ENCODE data around the gene PBX4. TPM values are rescaled to one million over a fixed set of nuclear protein-coding genes. Genes with fewer than 3 reads are reported as not detected.
A peak's percentile ranks its signal among the peaks of the same experiment; 100 is the strongest.

Gene PBX4
- total RNA-seq, 1 experiment from 2014 or later, result 2.6 TPM

DNA sequence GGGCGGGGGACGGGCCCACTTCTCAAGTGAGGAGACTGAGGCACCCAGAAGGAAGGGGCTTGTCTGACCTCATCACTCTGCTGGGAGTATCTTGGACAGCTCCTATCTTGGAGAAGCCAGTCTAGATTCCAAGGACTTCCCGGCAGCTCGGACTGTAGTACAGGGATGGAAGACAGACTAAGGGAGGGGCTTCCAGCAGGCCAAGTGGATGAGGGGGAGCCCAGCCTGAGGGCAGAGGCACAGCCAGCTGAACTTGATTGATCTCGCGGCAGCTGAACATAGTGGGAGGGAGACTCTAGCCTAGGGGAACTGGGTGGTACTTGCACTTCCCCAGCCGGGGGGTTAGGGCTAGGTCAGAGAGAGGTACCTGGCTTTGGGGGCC, 79.7 kb downstream of the PBX4 start:
- in situ Hi-C loops (cut with HindIII; ENCODE audit: low pct_unique_long_range_greater_than_20kb, low sequenced_read_pairs), result loop anchor here (10.0 kb wide), 1 partner anchor 126 kb away; the partner anchor contains the start of genes ATP13A1 and ZNF101
- DNase-seq (ENCODE audit: low read depth), result no peak

DNA sequence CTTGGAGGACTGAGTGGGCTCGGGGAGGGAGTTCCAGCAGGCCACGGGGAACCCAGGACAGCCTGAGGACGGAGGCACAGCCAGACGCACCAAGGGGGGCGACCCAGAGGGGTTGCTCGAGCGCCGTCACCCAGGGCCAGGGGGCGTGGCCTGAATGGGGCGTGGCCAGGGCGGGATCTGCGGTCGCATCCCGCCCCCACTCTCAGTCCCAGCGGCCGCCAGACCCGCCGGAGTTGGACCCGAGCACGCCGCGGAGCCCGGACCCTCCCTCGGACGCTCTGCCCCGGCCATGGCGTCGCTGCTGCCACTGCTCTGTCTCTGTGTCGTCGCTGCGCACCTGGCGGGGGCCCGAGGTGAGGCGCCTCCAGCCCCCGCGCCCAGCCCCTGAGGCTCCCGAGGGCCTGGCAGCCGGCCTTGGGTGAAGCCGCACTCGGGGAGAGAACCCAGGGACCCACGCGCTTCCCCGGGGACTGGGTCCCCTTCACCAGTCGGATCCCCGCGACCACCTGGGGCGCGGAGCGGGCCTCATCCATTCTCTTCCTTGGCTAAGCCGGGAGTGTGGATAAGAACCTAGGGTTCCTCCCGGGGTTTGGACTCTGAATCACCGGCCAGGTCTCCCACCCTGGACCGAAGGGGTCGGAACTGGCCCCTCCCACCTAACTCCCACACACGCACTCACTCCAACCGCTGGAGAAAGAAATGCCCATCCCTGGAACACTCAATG, 80.3 kb downstream of the PBX4 start, which contains the start of gene CILP2:
CILP2 (plus strand) TSS at position 205 of the 724 bp plus-strand sequence; CDS start at position 290, 85 bp downstream.
- in situ Hi-C loops (cut with HindIII; ENCODE audit: low pct_unique_long_range_greater_than_20kb, low sequenced_read_pairs), result loop anchor here (10.0 kb wide), 1 partner anchor 127 kb away; the partner anchor contains the start of genes ATP13A1 and ZNF101
- no peak for DNase-seq (ENCODE audit: low read depth)

DNA sequence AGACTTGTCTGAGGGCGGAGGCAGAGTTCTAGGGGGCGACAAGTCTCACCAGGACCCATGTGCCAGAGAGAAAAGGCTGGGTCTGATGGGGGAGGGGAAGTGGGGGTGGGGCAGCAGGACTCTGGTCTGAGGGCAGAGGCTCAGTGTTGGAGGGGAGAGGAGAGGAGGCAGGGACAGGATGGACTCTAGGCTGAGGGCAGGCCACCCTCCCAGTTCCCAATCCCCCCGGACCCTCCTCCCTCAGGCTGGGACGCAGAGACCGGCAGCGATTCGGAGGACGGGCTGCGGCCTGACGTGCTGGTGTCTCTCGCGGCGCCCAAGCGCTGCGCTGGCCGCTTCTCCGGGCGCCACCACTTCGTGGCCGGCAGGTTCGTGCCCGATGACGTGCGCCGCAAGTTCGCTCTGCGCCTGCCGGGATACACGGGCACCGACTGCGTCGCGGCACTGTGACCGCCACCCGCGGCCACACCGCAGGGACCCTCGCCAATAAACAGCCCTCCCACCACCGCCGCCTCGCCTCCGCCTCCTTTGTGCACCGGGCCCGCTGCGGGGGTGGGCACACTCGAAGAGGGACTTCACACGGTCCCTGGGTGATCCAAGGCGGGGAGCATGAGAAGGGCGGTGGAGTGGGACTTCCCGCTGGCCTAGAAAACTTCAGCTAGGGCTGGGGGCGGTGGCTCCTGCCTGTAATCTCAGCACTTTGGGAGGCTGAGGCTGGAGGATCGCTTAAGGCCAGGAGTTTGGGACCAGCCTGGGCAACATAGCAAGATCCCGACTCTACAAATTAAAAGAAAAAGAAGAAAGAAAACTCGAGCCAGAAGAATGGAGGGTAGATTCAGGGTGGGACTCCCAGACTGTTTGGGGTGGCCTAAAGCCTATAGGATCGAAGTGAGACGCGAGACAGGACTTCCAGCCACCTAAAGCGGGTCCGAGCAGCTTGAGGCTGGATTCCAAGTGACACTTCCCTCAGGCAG, 81.1 kb downstream of the PBX4 start:
- in situ Hi-C loops (cut with HindIII; ENCODE audit: low pct_unique_long_range_greater_than_20kb, low sequenced_read_pairs), result loop anchor here (10.0 kb wide), 1 partner anchor 127 kb away; the partner anchor contains the start of genes ATP13A1 and ZNF101
- no peak for DNase-seq (ENCODE audit: low read depth)

DNA sequence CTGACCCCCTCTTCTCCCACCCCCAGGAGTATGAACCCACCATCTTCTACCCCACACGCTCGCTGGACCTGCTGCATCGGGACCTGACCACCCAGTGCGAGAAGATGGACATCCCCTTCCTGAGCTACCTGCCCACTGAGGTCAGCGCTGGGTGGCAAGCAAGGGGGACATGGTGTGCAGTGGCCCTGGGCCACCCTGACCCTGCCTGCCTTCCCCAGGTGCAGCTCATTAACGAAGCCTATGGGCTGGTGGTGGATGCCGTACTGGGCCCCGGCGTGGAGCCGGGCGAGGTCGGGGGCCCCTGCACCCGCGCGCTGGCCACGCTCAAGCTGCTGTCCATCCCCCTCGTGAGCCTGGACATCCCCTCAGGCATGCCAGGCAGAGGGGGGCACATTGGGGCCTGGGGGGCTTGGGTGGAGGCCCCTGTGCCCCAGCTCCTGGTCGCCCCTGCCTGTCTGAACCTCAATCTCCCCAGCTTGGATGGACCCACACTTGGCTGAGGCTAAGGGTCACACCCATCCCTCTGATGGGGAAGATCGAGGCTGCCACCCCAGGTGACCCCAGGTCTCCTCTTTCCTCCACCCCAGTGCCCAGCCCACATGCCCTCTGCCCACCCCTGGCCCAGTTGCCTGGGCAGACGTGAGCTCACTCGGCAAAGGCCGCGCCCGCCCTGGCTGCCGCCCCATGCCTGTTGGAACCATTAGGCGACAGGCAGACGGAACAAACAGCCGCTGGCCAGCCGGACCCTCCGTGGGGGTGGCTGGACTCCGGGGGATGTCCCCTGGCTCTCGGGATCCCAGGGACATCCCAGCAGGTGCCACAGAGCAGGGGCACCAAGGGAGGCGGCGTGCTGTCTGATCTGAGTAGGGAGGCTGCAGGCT, 82.9 kb downstream of the PBX4 start:
- in situ Hi-C loops (cut with HindIII; ENCODE audit: low pct_unique_long_range_greater_than_20kb, low sequenced_read_pairs), result loop anchor here (10.0 kb wide), 1 partner anchor 129 kb away; the partner anchor contains the start of genes ATP13A1 and ZNF101
- DNase-seq (ENCODE audit: low read depth), result no peak

DNA sequence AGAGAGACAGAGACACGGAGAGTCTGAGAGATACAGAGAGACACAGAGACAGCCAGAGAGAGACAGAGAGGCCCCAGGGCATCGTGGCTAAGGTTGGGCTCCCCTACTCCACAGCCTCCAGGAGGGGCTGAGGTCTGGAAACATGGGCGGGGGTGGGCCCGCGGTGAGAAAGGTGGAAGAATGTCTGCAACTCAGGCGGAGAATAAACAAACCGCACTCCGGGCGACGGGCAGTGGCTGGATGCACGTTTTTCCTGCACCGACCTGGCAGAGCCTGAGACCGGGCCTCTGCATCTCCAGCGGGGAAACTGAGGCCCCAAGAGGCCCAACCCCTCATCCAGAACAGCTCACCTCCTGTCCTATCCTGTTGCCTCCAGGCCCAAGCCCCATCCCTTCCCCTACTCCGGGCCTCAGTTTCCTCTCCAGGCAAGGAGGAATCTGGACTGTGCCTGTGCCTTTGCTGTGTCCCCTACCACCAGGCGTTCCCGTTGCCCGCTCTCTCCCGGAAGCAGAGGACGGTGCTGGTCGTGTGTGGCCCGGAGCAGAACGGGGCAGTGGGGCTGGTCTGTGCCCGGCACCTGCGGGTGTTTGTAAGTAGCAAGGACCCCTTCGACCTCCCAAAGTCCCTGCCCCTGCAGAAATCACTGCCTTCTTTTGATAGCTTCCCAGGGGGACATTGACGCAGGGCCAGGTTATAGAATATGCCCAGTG, 83.8 kb downstream of the PBX4 start:
- in situ Hi-C loops (cut with HindIII; ENCODE audit: low pct_unique_long_range_greater_than_20kb, low sequenced_read_pairs), result loop anchor here (10.0 kb wide), 1 partner anchor 130 kb away; the partner anchor contains the start of genes ATP13A1 and ZNF101
- DNase-seq (ENCODE audit: low read depth), result no peak

DNA sequence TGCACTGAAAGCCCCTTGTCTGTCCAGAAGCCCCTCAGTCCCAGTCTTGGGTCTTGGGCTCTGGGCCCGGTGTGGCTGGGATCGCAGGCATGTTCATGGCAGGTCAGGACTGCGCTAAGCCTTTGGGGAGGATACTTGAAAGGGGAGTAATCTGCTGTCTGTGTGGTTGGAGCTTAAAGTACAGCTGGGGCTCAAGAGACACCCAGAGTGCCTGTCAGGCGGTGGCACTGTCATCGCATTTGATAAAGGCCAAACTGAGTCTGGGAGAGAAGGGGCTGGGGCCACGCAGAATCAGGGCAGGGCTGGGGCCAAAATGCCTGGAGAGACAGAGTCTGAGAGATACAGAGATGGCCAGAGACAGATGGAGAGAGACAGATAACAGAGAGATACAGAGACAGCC, 84.6 kb downstream of the PBX4 start:
- in situ Hi-C loops (cut with HindIII; ENCODE audit: low pct_unique_long_range_greater_than_20kb, low sequenced_read_pairs), result loop anchor here (10.0 kb wide), 1 partner anchor 131 kb away; the partner anchor contains the start of genes ATP13A1 and ZNF101
- no peak for DNase-seq (ENCODE audit: low read depth)

DNA sequence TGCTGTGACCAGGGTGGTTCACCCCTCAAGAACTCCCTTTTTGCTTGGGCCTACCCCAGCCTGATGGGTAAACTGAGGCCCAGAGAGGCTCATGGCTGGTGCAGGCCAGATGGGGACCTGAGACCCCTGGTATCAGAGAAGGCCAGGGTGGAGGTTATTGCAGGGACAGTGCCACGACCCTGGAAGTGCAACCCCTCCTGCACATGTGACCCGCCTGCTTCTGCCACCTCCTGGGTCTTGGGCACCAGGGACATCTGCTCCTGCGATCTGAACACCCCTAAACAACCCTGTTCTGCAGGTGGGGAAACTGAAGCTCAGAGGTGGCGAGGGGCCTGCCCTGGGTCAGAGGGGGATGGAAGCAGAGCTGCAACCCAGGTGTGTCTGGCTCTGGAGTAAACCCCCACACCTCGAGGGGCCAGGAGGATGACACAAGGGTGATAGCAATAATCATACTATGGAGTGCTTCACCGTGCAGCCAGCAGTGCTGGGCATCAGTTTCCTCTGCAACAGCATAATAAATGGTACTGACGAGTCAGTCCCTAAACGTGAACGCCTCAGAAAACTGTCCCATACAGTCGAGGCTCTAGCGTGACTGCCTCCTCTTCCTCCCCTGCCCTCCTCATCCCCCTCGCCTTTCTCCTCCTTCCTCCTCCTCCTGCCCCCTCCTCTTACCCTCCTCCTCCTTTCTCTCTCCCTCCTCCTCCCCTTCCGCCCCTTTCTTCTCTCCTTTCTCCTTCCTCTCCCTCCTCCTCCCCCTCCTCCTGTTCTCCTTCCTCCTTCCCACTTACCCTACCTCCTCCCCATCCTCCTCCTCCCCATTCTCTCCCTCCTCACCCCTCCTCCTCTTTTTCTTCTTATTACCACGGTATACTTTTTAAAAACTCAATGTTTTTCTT, 85.4 kb downstream of the PBX4 start:
- no peak for DNase-seq (ENCODE audit: low read depth)
- in situ Hi-C loops (cut with HindIII; ENCODE audit: low pct_unique_long_range_greater_than_20kb, low sequenced_read_pairs), result loop anchor here (10.0 kb wide), 1 partner anchor 132 kb away; the partner anchor contains the start of genes ATP13A1 and ZNF101

DNA sequence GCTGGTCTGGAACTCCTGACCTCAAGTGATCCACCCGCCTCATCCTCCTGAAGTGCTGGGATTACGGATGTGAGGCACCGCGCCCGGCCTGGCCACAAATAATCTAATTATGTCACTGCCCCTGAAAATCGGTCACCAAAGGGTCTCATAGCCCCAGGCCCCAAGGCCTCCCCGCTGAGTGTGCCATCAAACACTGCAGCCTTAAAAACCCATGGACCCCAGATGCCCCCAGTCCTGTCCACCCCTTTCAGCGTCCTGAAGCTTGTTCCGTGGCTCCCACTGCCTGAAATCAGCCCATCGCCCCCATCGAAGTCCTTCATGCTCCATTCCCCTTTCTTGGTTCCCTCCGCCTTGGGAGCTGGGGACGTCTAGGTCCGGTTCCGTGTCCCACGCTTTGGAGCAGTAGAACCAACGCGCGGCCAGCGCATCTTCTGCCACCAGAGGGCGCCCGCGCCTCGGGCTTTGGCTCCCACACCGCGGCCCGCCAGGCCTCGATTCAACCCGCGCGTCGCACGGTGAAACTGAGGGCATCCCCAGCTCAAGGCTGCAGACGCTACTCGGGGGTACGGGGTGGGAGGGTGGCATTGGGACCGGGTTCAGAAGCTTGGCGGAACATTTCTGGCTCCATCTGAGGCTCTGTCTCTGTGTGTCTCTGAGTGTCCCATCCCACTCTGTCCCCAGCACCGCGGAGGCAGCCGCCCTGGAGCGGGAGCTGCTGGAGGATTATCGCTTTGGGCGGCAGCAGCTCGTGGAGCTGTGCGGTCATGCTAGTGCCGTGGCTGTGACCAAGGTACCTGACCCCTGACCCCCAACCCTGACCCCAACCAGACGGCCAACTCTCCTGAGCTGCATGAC, 86.3 kb downstream of the PBX4 start:
- DNase-seq (ENCODE audit: low read depth), result peak; percentile 35
- in situ Hi-C loops (cut with HindIII; ENCODE audit: low pct_unique_long_range_greater_than_20kb, low sequenced_read_pairs), result loop anchor here (10.0 kb wide), 1 partner anchor 133 kb away; the partner anchor contains the start of genes ATP13A1 and ZNF101

DNA sequence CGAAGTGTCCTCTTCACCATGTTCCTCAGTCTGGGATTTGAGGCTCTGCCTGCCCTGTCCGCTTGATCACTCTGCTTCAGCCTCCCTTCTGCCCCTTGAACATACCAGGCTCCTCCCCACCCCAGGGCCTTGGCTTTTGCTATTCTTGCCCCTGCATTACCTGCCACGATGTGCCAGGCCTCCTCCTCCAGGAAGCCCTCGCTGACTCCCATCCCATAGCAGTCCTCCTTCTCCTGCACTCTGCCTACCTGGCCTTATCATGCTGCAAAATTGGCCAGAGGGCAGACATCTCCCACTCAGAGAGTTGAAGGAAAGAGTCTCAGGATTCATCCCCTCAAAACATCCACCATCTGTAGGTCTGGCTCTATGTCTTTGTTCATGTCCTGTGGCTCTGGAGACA, 87.6 kb downstream of the PBX4 start:
- in situ Hi-C loops (cut with HindIII; ENCODE audit: low pct_unique_long_range_greater_than_20kb, low sequenced_read_pairs), result loop anchor here (10.0 kb wide), 1 partner anchor 134 kb away; the partner anchor contains the start of genes ATP13A1 and ZNF101
- DNase-seq (ENCODE audit: low read depth), result no peak

DNA sequence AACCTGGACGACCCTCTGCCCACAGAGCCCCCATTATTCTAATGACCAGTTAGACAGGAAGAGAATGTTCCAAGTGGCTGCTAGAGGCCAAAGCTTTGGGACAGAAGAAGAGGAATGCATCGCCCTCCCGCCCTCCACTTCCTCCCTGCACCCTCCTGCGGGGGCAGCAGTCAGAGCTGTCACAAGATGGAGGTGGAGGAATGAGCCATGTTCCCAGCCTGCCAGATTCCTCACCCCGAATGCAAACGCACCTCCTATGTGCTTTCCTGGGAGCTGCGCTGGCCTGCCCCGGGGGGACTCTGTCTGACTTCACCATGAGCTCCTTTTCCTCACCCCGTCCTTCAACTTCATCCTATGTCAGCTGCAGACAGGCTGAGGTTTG, 88.1 kb downstream of the PBX4 start:
- no peak for DNase-seq (ENCODE audit: low read depth)
- in situ Hi-C loops (cut with HindIII; ENCODE audit: low pct_unique_long_range_greater_than_20kb, low sequenced_read_pairs), result loop anchor here (10.0 kb wide), 1 partner anchor 134 kb away; the partner anchor contains the start of genes ATP13A1 and ZNF101

DNA sequence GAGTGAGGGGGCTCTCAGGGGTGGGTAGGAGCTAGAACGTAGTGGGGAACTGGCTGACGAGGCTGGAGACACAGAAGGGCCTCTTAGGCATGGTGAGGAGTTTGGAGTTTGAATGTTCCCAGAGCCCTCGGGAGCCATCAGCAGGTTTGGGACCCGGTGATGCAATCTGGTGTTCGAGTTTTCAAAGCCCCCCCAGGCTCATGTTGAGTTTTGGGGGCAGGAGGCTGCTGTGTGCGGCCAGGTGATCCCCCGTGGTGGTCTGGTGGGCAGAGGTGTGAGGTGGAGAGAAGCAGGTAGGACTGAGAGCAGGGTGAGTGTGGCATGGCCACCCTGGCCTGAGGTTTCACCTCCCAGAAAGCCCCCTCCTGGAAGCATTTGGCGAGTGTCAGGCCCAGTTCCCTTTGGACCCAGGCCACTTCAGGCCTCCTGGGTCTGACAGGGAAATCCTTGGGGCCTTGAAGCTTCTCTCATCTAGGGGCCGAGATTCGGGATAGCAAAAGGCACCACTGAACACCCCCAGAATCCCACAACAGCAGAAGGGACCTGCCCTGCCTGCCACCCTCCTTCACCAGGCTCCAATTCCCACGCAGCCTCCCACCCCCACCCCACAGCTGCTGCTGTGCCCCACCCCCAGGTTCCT, 88.6 kb downstream of the PBX4 start:
- in situ Hi-C loops (cut with HindIII; ENCODE audit: low pct_unique_long_range_greater_than_20kb, low sequenced_read_pairs), result loop anchor here (10.0 kb wide), 1 partner anchor 135 kb away; the partner anchor contains the start of genes ATP13A1 and ZNF101
- DNase-seq (ENCODE audit: low read depth), result no peak

DNA sequence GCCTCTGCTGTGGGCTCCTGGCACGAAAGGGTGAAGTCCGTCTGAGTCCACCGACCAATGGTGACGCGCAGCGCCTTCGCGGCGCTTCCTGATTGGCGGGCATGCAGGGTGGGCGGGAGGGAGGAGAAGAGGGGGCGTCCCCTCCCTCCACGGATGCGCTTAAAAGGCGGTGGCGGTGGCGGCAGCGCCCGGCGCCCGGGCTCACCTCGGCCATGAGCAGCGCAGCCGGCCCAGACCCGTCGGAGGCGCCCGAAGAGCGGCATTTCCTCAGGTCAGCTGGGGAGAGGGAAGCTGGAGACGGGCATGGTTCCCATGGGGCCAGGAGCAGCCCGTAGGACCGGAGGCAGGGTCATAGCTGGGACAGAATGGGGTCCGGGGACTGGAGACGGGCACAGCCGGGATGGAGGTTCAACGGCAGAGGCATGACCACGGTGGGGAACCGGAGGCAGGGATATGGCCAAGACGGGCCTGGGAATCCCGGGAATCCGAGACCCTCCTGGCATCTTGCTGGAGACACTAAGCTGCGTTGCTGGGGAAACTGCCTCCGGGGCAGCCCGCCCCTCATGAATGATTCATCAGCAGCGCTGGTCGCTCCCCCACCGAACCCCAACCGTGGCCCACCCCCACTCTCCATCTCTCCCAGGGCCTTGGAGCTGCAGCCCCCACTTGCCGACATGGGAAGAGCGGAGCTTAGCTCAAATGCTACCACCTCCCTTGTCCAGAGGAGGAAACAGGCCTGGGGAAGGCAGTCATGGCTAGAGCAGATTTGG, 89.6 kb downstream of the PBX4 start, which contains the start of gene YJEFN3:
YJEFN3 (plus strand) TSS at position 191 of the 770 bp plus-strand sequence; CDS start at position 213, 22 bp downstream.
- no peak for DNase-seq (ENCODE audit: low read depth)
- in situ Hi-C loops (cut with HindIII; ENCODE audit: low pct_unique_long_range_greater_than_20kb, low sequenced_read_pairs), result no loop called here

DNA sequence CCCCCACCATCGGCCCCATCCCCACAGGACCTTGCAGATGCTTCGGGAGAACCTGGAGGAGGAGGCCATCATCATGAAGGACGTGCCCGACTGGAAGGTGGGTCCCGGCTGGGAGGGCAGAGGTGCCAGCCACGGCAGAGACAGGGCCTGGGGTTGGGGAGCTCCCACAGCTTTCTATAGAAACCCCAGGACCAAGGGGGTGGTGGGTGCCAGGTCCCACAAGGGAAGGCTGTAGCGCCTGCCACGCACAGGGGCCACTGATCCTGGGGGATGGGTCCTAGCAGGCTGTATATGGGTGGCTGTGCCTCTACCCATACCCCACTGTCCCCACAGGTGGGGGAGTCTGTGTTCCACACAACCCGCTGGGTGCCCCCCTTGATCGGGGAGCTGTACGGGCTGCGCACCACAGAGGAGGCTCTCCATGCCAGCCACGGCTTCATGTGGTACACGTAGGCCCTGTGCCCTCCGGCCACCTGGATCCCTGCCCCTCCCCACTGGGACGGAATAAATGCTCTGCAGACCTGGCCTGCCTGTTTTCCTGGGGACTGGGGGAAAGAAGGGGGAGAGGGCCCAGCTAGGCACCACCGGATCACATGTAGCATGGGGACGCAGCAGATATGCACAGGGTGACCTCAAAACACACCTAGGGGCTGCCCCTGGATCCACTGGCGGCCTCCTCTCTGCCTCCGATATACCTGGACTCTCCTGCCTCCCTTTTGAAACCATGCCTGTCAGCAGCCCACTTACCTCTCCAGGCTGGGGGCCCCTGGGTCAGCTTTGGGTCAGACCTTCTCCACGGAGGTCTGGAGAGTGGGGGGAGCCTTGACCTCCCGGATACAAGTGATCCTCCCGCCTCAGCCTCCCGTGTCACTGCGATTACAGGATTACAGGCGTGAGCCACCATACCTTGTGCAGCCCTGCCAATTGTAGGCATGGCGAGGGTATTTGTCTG, 90.5 kb downstream of the PBX4 start:
- no peak for DNase-seq (ENCODE audit: low read depth)
- in situ Hi-C loops (cut with HindIII; ENCODE audit: low pct_unique_long_range_greater_than_20kb, low sequenced_read_pairs), result no loop called here

All from Caki2 (cell line).